ENCODE results near the gene SLC15A3.

DNA sequence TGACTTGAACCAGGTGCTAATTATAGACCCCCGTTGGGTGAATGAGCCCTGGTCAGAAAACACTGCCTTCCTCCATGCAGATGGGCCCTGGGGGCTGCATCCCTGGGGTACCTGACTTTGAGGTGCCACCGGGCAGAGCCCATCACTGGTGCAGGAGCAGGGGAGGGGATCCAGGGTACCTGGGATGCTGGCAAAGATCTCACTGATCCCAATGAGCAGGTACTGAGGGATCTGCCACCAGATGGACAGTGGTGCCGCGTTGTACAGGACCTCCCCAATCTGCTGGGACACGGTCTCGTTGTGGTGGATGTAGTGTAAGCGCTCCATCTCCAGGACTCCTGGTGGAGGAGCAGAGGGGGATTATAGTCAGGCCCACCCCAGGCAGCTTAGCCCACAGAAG is 12.7 kb downstream of the SLC15A3 start:
- TF ChIP-seq, protein P1, sequence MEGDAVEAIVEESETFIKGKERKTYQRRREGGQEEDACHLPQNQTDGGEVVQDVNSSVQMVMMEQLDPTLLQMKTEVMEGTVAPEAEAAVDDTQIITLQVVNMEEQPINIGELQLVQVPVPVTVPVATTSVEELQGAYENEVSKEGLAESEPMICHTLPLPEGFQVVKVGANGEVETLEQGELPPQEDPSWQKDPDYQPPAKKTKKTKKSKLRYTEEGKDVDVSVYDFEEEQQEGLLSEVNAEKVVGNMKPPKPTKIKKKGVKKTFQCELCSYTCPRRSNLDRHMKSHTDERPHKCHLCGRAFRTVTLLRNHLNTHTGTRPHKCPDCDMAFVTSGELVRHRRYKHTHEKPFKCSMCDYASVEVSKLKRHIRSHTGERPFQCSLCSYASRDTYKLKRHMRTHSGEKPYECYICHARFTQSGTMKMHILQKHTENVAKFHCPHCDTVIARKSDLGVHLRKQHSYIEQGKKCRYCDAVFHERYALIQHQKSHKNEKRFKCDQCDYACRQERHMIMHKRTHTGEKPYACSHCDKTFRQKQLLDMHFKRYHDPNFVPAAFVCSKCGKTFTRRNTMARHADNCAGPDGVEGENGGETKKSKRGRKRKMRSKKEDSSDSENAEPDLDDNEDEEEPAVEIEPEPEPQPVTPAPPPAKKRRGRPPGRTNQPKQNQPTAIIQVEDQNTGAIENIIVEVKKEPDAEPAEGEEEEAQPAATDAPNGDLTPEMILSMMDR (IDR thresholded peaks at IDR 0.05), result no peak
- no peak for TF ChIP-seq POLR2A (IDR thresholded peaks at IDR 0.05)
- no peak for TF ChIP-seq EP300 (IDR thresholded peaks at IDR 0.05)
